HCEC 1CT (cell line): Measurements from ENCODE around the gene TMEM109.

Source experiments
- DNase-seq: peaks from one replicate; pipeline ENCODE4 v3.0.0-alpha.2; 2017

Gene TMEM109

DNA sequence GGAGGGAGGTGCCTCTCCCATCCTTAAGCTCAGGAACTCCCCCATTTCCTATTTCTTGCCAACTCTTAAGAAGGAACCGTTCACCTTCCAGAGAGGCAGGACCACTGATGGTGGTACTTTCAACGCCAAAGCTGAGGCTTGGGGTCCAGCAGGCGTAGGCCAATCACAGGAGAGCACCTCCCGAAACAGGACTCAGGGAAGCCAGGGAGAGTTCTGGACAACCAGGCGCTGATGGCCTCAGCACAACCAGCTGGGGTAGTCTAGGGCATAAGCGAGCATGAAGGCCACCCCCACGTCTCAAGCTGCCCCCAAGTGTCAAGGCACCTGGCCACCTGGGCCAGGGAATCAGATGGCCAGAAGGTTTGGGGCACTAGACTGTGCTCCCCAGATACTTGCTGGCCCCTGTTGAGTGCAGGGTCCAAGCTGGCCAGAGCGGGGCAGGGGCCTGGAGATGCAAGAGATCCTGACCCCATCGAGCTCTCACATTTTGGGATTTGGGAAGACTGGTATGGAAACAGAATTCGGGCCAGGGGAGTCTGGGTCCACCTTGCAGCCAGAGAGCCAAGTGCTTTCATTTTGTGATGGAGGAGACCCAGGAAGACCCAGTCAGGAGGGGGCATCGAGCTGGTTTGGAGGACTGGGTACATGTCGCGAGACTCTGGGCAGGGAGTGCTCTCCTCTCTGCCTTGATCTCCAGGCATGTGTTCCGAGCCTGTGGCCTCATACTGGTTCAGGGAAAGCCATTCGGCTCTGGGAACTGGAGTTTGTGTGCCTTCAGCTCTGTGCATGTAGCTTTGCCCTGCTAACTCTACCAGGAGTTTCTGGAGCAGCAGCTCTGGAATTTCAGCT, 58.4 kb downstream of the TMEM109 start:
- DNase-seq: no peak
